Caco-2 (cell line): ENCODE data around the gene REEP1. TPM values are rescaled to one million over a fixed set of nuclear protein-coding genes. Genes with fewer than 3 reads are reported as not detected.

ENCODE experiments used
- BruUV-seq: library from RNA; stranded (reverse); fragments of 400-500 nt; replicated peaks from 2 replicates; lab custom pipeline; 2021; lab: Mats Ljungman, UMichigan
- CTCF ChIA-PET: fragments of 300-600 bp; sonication (Branson Sonifier 250); formaldehyde crosslinking; loops from one replicate; lab custom pipeline; 2022; ENCODE audit warnings: antibody characterized with exemption; lab: Charles Lee
- POLR2A ChIA-PET: fragments of 300-600 bp; sonication (Branson Sonifier 250); formaldehyde crosslinking; loops from one replicate; lab custom pipeline; 2022; ENCODE audit warnings: antibody characterized with exemption; lab: Charles Lee
- DNase-seq, 2 experiments: peaks; one replicate each; pipeline versions ENCODE4 v3.0.0 to v3.0.0-alpha.2; 2020 to 2022
- H3K27me3 ChIP-seq: replicated peaks from 2 replicates; pipeline ENCODE4 v1.6.0; 2011; ENCODE audit warnings: low read length; ENCODE audit not compliant: control insufficient read depth, insufficient read depth
- H3K36me3 ChIP-seq: 2 replicates; pipeline ENCODE4 v1.5.1; 2011; ENCODE audit warnings: low read length; ENCODE audit not compliant: control insufficient read depth, insufficient read depth
- H3K4me1 ChIP-seq: fragments of 250-450 bp; sonication (Bioruptor Pico); 2 replicates; pipeline ENCODE4 v1.5.1; 2020; ENCODE audit warnings: mild to moderate bottlenecking
- H3K4me3 ChIP-seq: 2 replicates; pipeline ENCODE4 v1.5.1; 2011; ENCODE audit warnings: low read depth, mild to moderate bottlenecking, control low read depth, low read length
- H3K9me3 ChIP-seq: fragments of 250-450 bp; sonication (Bioruptor Pico); 2 replicates; pipeline ENCODE4 v1.5.1; 2020; ENCODE audit warnings: mild to moderate bottlenecking, moderate library complexity
- H3K27ac Mint-ChIP-seq: one replicate; pipeline ENCODE4 v1.8.0; 2022; ENCODE audit warnings: mixed read lengths; ENCODE audit not compliant: unreplicated experiment
- H3K27me3 Mint-ChIP-seq: one replicate; pipeline ENCODE4 v1.8.0; 2022; ENCODE audit warnings: mixed read lengths; ENCODE audit not compliant: insufficient read depth, unreplicated experiment
- H3K36me3 Mint-ChIP-seq: one replicate; pipeline ENCODE4 v1.8.0; 2022; ENCODE audit warnings: mild to moderate bottlenecking, mixed read lengths; ENCODE audit not compliant: insufficient read depth, unreplicated experiment
- H3K4me1 Mint-ChIP-seq: one replicate; pipeline ENCODE4 v1.8.0; 2022; ENCODE audit warnings: low read depth, mixed read lengths; ENCODE audit not compliant: unreplicated experiment
- H3K4me3 Mint-ChIP-seq: one replicate; pipeline ENCODE4 v1.8.0; 2022; ENCODE audit warnings: mild to moderate bottlenecking, moderate library complexity, mixed read lengths; ENCODE audit not compliant: unreplicated experiment
- H3K9me3 Mint-ChIP-seq: one replicate; pipeline ENCODE4 v1.8.0; 2022; ENCODE audit warnings: mixed read lengths; ENCODE audit not compliant: unreplicated experiment
- CTCF ChIP-seq, 2 experiments: fragments of 200-600 bp in 1 of 2; IDR thresholded peaks; 1 replicate in 1 of 2; 2 replicates in 1 of 2; pipeline versions ENCODE4 v1.5.1 to v1.8.0; 2011 to 2022; ENCODE audit warnings: antibody characterized with exemption in 1 of 2, control low read depth in 1 of 2, inconsistent platforms in 1 of 2, low read depth in 1 of 2, low read length in 1 of 2, mild to moderate bottlenecking in 1 of 2, moderate library complexity in 1 of 2; ENCODE audit not compliant: insufficient read depth in 1 of 2, severe bottlenecking in 1 of 2, unreplicated experiment in 1 of 2
- intact Hi-C: fragments of 100-400 bp; cut with micrococcal nuclease; formaldehyde crosslinking; loops from one replicate; pipeline ENCODE4 v1.10.0; 2022; ENCODE audit not compliant: unreplicated experiment
- total RNA-seq: library from RNA; stranded (reverse); gene quantifications from 2 replicates; pipeline ENCODE4 v1.2.3, GENCODE V29; 2022

Gene REEP1
- total RNA-seq, 1 experiment from 2014 or later = 16.6 TPM

GRCh38 chr2:86204458-86204857, 133.0 kb downstream of the REEP1 start:
- CTCF ChIA-PET = no interaction called here
- H3K27me3 ChIP-seq = no peaks in the 10 kb centered on the region
- Mint-ChIP-seq H3K27me3 (no peaks in the 10 kb centered on the region), H3K36me3 (peaks cover 38% of the 10 kb centered on the region), H3K27ac (no peak overlapping the region), H3K4me1 (peaks cover 16% of the 10 kb centered on the region), H3K4me3 (no peak overlapping the region), H3K9me3 (no peaks in the 10 kb centered on the region)
- H3K4me1 ChIP-seq = no peaks in the 10 kb centered on the region; the same call in 1 of the 2 replicates
- BruUV-seq = no TSS peak
- POLR2A ChIA-PET = no interaction called here
- peaks cover 2% of the 10 kb centered on the region; the same call in 1 of the 2 replicates for H3K36me3 ChIP-seq
- no peak for TF ChIP-seq CTCF (IDR thresholded peaks at IDR 0.05; ENCODE audit: insufficient read depth in 1 of 2, low read depth in 1 of 2, low read length in 1 of 2, severe bottlenecking in 1 of 2, unreplicated experiment in 1 of 2)
- H3K9me3 ChIP-seq = no peaks in the 10 kb centered on the region
- H3K4me3 ChIP-seq = no peak overlapping the region
- intact Hi-C loops = no loop called here
- no peak for DNase-seq

GRCh38 chr2:86203614-86204013, 133.8 kb downstream of the REEP1 start:
- H3K9me3 Mint-ChIP-seq = no peaks in the 10 kb centered on the region
- H3K9me3 ChIP-seq = no peaks in the 10 kb centered on the region
- peaks cover 36% of the 10 kb centered on the region for H3K36me3 Mint-ChIP-seq
- intact Hi-C loops = no loop called here
- no peak overlapping the region for H3K27ac Mint-ChIP-seq
- H3K36me3 ChIP-seq = peaks cover 2% of the 10 kb centered on the region; the same call in 1 of the 2 replicates
- no peaks in the 10 kb centered on the region for H3K27me3 ChIP-seq
- H3K27me3 Mint-ChIP-seq = no peaks in the 10 kb centered on the region
- peaks cover 16% of the 10 kb centered on the region for H3K4me1 Mint-ChIP-seq
- no peak for DNase-seq
- BruUV-seq = no TSS peak
- H3K4me1 ChIP-seq = no peaks in the 10 kb centered on the region; the same call in 1 of the 2 replicates
- TF ChIP-seq CTCF (IDR thresholded peaks at IDR 0.05; ENCODE audit: insufficient read depth in 1 of 2, low read depth in 1 of 2, low read length in 1 of 2, severe bottlenecking in 1 of 2, unreplicated experiment in 1 of 2) = no peak
- CTCF ChIA-PET = no interaction called here
- H3K4me3 ChIP-seq = no peak overlapping the region
- POLR2A ChIA-PET = no interaction called here
- H3K4me3 Mint-ChIP-seq = no peak overlapping the region

- no peaks in the 10 kb centered on the region for H3K9me3 ChIP-seq
- no peaks in the 10 kb centered on the region for H3K27me3 Mint-ChIP-seq
- no TSS peak for BruUV-seq
- peaks cover 16% of the 10 kb centered on the region for H3K4me1 Mint-ChIP-seq
- no peak overlapping the region for H3K27ac Mint-ChIP-seq
- H3K36me3 ChIP-seq = peaks cover 1% of the 10 kb centered on the region; the same call in 1 of the 2 replicates
- POLR2A ChIA-PET = no interaction called here
- intact Hi-C loops = no loop called here
- DNase-seq = no peak
- H3K9me3 Mint-ChIP-seq = no peaks in the 10 kb centered on the region
- no peaks in the 10 kb centered on the region; the same call in 1 of the 2 replicates for H3K4me1 ChIP-seq
- no peaks in the 10 kb centered on the region for H3K27me3 ChIP-seq
- TF ChIP-seq CTCF (IDR thresholded peaks at IDR 0.05; ENCODE audit: insufficient read depth in 1 of 2, low read depth in 1 of 2, low read length in 1 of 2, severe bottlenecking in 1 of 2, unreplicated experiment in 1 of 2) = no peak
- no peak overlapping the region for H3K4me3 ChIP-seq
- peaks cover 28% of the 10 kb centered on the region for H3K36me3 Mint-ChIP-seq
- CTCF ChIA-PET = interaction anchor here (1.3 kb wide), 1 partner anchor 168 kb away, joined by 3 read pairs; no protein-coding TSS in a partner anchor
- no peak overlapping the region for H3K4me3 Mint-ChIP-seq
These were observed 134.7 kb downstream of the REEP1 start for GRCh38 chr2:86202702-86203101.
